Measurements from ENCODE around the gene RASAL1. TPM values are rescaled to one million over a fixed set of nuclear protein-coding genes. Genes with fewer than 3 reads are reported as not detected.
A peak's percentile ranks its signal among the peaks of the same experiment; 100 is the strongest.

Gene RASAL1
- total RNA-seq, 1 experiment from 2014 or later, result 8.1 TPM

- Mint-ChIP-seq H3K36me3 (no peaks in the 10 kb centered on the region), H3K4me3 (no peak overlapping the region), H3K4me1 (peaks cover 27% of the 10 kb centered on the region), H3K27ac (no peak overlapping the region), H3K27me3 (ENCODE audit: low read depth) (peaks cover 3% of the 10 kb centered on the region; the same call in 1 of the 2 replicates), H3K9me3 (no peaks in the 10 kb centered on the region)
- DNase-seq (ENCODE audit: low spot score), result no peak
- TF ChIP-seq ATF1 (CRISPR knock-in tag; IDR thresholded peaks at IDR 0.05) (no peak), GABPB1 (CRISPR knock-in tag; IDR thresholded peaks at IDR 0.05) (no peak)
- ATAC-seq, result no peak
- ChIA-PET POLR2A (interaction anchor here (0.5 to 1.0 kb wide), 2 partner anchors 29 to 635 kb away, joined by 3 read pairs; no protein-coding TSS in a partner anchor), CTCF (interaction anchor here (0.6 to 4.3 kb wide), 8 partner anchors 18 to 113 kb away, joined by 3 to 15 read pairs (median 5); partner anchors contain the start of gene RASAL1)
Observed at GRCh38 chr12:113067987-113068935, 67.3 kb downstream of the RASAL1 start.

GRCh38 chr12:113066813-113067400 lies 68.7 kb downstream of the RASAL1 start:
- TF ChIP-seq FOXP1 (CRISPR knock-in tag; IDR thresholded peaks at IDR 0.05; ENCODE audit: borderline replicate concordance) (0 out of 2 replicates have a peak, but pooled peaks have one; percentile 41), HMGXB4 (CRISPR knock-in tag; IDR thresholded peaks at IDR 0.05) (no peak)
- DNase-seq (ENCODE audit: low spot score), result no peak
- Mint-ChIP-seq H3K9me3 (no peaks in the 10 kb centered on the region), H3K27ac (no peak overlapping the region), H3K4me1 (peaks cover 34% of the 10 kb centered on the region), H3K27me3 (ENCODE audit: low read depth) (peaks cover 3% of the 10 kb centered on the region; the same call in 1 of the 2 replicates), H3K4me3 (no peak overlapping the region), H3K36me3 (no peaks in the 10 kb centered on the region)
- CTCF ChIA-PET, result interaction anchor here (1.1 to 4.3 kb wide), 7 partner anchors 17 to 114 kb away, joined by 3 to 15 read pairs (median 5); partner anchors contain the start of gene RASAL1
- POLR2A ChIA-PET, result no interaction called here
- ATAC-seq, result peak; percentile 13

- DNase-seq (ENCODE audit: low spot score), result peak; percentile 77
- ChIA-PET CTCF (interaction anchor here (0.5 to 4.3 kb wide), 10 partner anchors 16 to 109 kb away, joined by 3 to 16 read pairs (median 4); partner anchors contain the start of gene RASAL1), POLR2A (interaction anchor here (0.7 kb wide), 1 partner anchor 27 kb away, joined by 3 read pairs; no protein-coding TSS in a partner anchor)
- Mint-ChIP-seq H3K27me3 (ENCODE audit: low read depth) (peaks cover 3% of the 10 kb centered on the region; the same call in 1 of the 2 replicates), H3K4me3 (peak overlapping the region; percentile 47), H3K4me1 (peaks cover 31% of the 10 kb centered on the region), H3K36me3 (no peaks in the 10 kb centered on the region), H3K9me3 (no peaks in the 10 kb centered on the region), H3K27ac (no peak overlapping the region)
- ATAC-seq, result peak; percentile 82
- no peak for TF ChIP-seq ZNF671 (CRISPR knock-in tag; IDR thresholded peaks at IDR 0.05)
- TF ChIP-seq ZNF425 (CRISPR knock-in tag; conservative IDR thresholded peaks at IDR 0.05), result no peak
- TF ChIP-seq SMAD4 (CRISPR knock-in tag; IDR thresholded peaks at IDR 0.05), result 0 out of 2 replicates have a peak, but pooled peaks have one; percentile 3
- TF ChIP-seq E2F1 (CRISPR knock-in tag; IDR thresholded peaks at IDR 0.05), result no peak
- TF ChIP-seq ESRRA (CRISPR knock-in tag; IDR thresholded peaks at IDR 0.05; ENCODE audit: borderline replicate concordance), result peak; percentile 88; the same call in 1 of the 2 replicates
- peak; percentile 89 for TF ChIP-seq FOXP1 (CRISPR knock-in tag; IDR thresholded peaks at IDR 0.05; ENCODE audit: borderline replicate concordance)
- no peak for TF ChIP-seq RELA (CRISPR knock-in tag; IDR thresholded peaks at IDR 0.05; ENCODE audit: borderline replicate concordance)
- TF ChIP-seq IRF1 (CRISPR knock-in tag; IDR thresholded peaks at IDR 0.05), result no peak
- no peak for TF ChIP-seq ZSCAN18 (CRISPR knock-in tag; IDR thresholded peaks at IDR 0.05)
- TF ChIP-seq CBFB (CRISPR knock-in tag; IDR thresholded peaks at IDR 0.05; ENCODE audit: low read depth), result peak; percentile 94
- TF ChIP-seq HMGXB4 (CRISPR knock-in tag; IDR thresholded peaks at IDR 0.05), result no peak
- TF ChIP-seq CREM (CRISPR knock-in tag; IDR thresholded peaks at IDR 0.05), result peak; percentile 72; the same call in 1 of the 2 replicates
- TF ChIP-seq ZNF317 (CRISPR knock-in tag; IDR thresholded peaks at IDR 0.05; ENCODE audit: borderline replicate concordance, low read depth), result no peak
- TF ChIP-seq TCF7 (CRISPR knock-in tag; IDR thresholded peaks at IDR 0.05; ENCODE audit: low read depth), result peak; percentile 66; the same call in 1 of the 2 replicates
Observed at GRCh38 chr12:113065126-113066007, 70.2 kb downstream of the RASAL1 start.
